Naive thymus-derived CD4-positive, alpha-beta T cell (primary cell): ENCODE measurements around the gene PQBP1. TPM values are rescaled to one million over a fixed set of nuclear protein-coding genes. Genes with fewer than 3 reads are reported as not detected.

Source experiments
- ATAC-seq: fragments of 150-1000 bp; cut with Tn5 transposase; 2 replicates; pipeline ENCODE4 v1.10.0; 2021; ENCODE audit warnings: mild to moderate bottlenecking, moderate library complexity
- CTCF ChIA-PET: fragments of 350-600 bp; sonication (Branson Sonifier 250); formaldehyde crosslinking; loops from one replicate; lab custom pipeline; 2021; ENCODE audit warnings: antibody characterized with exemption; lab: Charles Lee
- POLR2A ChIA-PET: fragments of 350-600 bp; sonication (Branson Sonifier 250); formaldehyde crosslinking; loops from one replicate; lab custom pipeline; 2021; ENCODE audit warnings: antibody characterized with exemption, inconsistent platforms; lab: Charles Lee
- DNase-seq, 9 donors: peaks; one replicate each; pipeline versions ENCODE4 v3.0.0 to v3.0.0-alpha.2; 2020 to 2022; ENCODE audit warnings: mixed read lengths in 1 of 9
- H3K27ac ChIP-seq: one replicate; pipeline ENCODE4 v1.7.0; 2013; ENCODE audit warnings: mild to moderate bottlenecking, low read depth, low read length, moderate library complexity
- H3K27me3 ChIP-seq, 2 donors: one replicate each; pipeline ENCODE4 v1.7.0; 2013; ENCODE audit warnings: low read length in 2 of 2, mild to moderate bottlenecking in 2 of 2, moderate library complexity in 2 of 2; ENCODE audit not compliant: control insufficient read depth in 2 of 2, insufficient read depth in 2 of 2
- H3K36me3 ChIP-seq, 3 experiments: 1 replicate in 2 of 3; 2 replicates in 1 of 3; pipeline ENCODE4 v1.7.0; 2013; ENCODE audit warnings: low read length in 3 of 3, mild to moderate bottlenecking in 3 of 3, moderate library complexity in 1 of 3; ENCODE audit not compliant: insufficient read depth in 3 of 3, control insufficient read depth in 2 of 3
- H3K4me1 ChIP-seq, 2 donors: one replicate each; pipeline ENCODE4 v1.7.0; 2013; ENCODE audit warnings: low read length in 2 of 2, mild to moderate bottlenecking in 2 of 2, moderate library complexity in 1 of 2; ENCODE audit not compliant: control insufficient read depth in 2 of 2, insufficient read depth in 2 of 2
- H3K4me3 ChIP-seq: 2 replicates; pipeline ENCODE4 v1.7.0; 2013; ENCODE audit warnings: mild to moderate bottlenecking, low read length
- H3K9me3 ChIP-seq, 3 experiments: 1 replicate in 2 of 3; 2 replicates in 1 of 3; pipeline ENCODE4 v1.7.0; 2013; ENCODE audit warnings: low read length in 3 of 3; ENCODE audit not compliant: control insufficient read depth in 2 of 3
- H3K27ac Mint-ChIP-seq, 9 donors: one replicate each; pipeline ENCODE4 v1.8.0; 2020 to 2022; ENCODE audit warnings: mixed read lengths in 9 of 9, mild to moderate bottlenecking in 8 of 9, moderate library complexity in 5 of 9, inconsistent platforms in 2 of 9
- H3K27me3 Mint-ChIP-seq, 5 donors: one replicate each; pipeline ENCODE4 v1.8.0; 2021 to 2022; ENCODE audit warnings: mixed read lengths in 5 of 5, mild to moderate bottlenecking in 1 of 5
- H3K36me3 Mint-ChIP-seq, 5 donors: one replicate each; pipeline ENCODE4 v1.8.0; 2020 to 2022; ENCODE audit warnings: mixed read lengths in 5 of 5, mild to moderate bottlenecking in 3 of 5, inconsistent platforms in 1 of 5
- H3K4me1 Mint-ChIP-seq, 7 donors: one replicate each; pipeline ENCODE4 v1.8.0; 2020 to 2022; ENCODE audit warnings: mixed read lengths in 7 of 7, mild to moderate bottlenecking in 3 of 7, inconsistent platforms in 1 of 7
- H3K4me3 Mint-ChIP-seq, 10 donors: one replicate each; pipeline ENCODE4 v1.8.0; 2020 to 2022; ENCODE audit warnings: mild to moderate bottlenecking in 10 of 10, mixed read lengths in 10 of 10, moderate library complexity in 6 of 10, inconsistent platforms in 2 of 10
- H3K9me3 Mint-ChIP-seq, 11 donors: one replicate each; pipeline ENCODE4 v1.8.0; 2020 to 2022; ENCODE audit warnings: mixed read lengths in 11 of 11, mild to moderate bottlenecking in 4 of 11, inconsistent platforms in 1 of 11, moderate library complexity in 1 of 11
- intact Hi-C, 2 donors: fragments of 100-400 bp; cut with micrococcal nuclease; formaldehyde crosslinking; loops; one replicate each; pipeline ENCODE4 v1.15.1; 2023
- polyA plus RNA-seq, 2 donors: library from polyadenylated mRNA; unstranded; fragments of 300-500 nt; fragmentation: Illumina TruSeq; gene quantifications; one replicate each; pipeline ENCODE4 v1.2.3, GENCODE V29; 2021
- total RNA-seq, 6 experiments: library from RNA in 5 of 6; stranded (reverse) in 5 of 6; gene quantifications; 1 replicate in 5 of 6; 2 replicates in 1 of 6; pipeline ENCODE4 v1.2.3 and lab custom pipeline; 2021 to 2026

Gene PQBP1
- total and polyA plus RNA-seq, 7 experiments from 2014 or later, result 64.1 to 125 (median 80.3) TPM

- peaks cover 0 to 5% (median 0%) of the 10 kb centered on the region in 5 donors for H3K27me3 Mint-ChIP-seq
- H3K36me3 Mint-ChIP-seq, result peaks cover 4 to 48% (median 22%) of the 10 kb centered on the region in 5 donors
- Histone ChIP-seq H3K27ac (peak overlapping the region; percentile 95), H3K9me3 (no peaks in the 10 kb centered on the region), H3K36me3 (peaks cover 7 to 42% (median 8%) of the 10 kb centered on the region in 3 experiments), H3K27me3 (no peaks in the 10 kb centered on the region), H3K4me1 (peaks cover 41 to 42% of the 10 kb centered on the region in 2 donors), H3K4me3 (peak overlapping the region; percentile 72)
- peaks cover 17 to 79% (median 41%) of the 10 kb centered on the region in 7 donors for H3K4me1 Mint-ChIP-seq
- intact Hi-C loops, result loop anchor here (1.0 to 5.0 kb wide), 10 partner anchors 9 to 1703 kb away; partner anchors contain the start of genes CDK16 (in 1 of the 2), FTSJ1 (in 1 of the 2), GRIPAP1 (in 1 of the 2) and SLC35A2 (in 1 of the 2)
- peak overlapping the region; percentile 87 to 99 (median 96) for H3K4me3 Mint-ChIP-seq
- ChIA-PET POLR2A (interaction anchor here (0.6 to 15.7 kb wide), 11 partner anchors 8 to 183 kb away, joined by 3 to 432 read pairs (median 4); partner anchors contain the start of genes PQBP1, SLC35A2 and TIMM17B), CTCF (interaction anchor here (0.6 to 2.0 kb wide), 5 partner anchors 17 to 27 kb away, joined by 3 to 14 read pairs (median 6); no protein-coding TSS in a partner anchor)
- peak overlapping the region; percentile 89 to 99 (median 95) for H3K27ac Mint-ChIP-seq
- H3K9me3 Mint-ChIP-seq, result peaks cover 0 to 2% (median 0%) of the 10 kb centered on the region in 11 donors
- ATAC-seq (peak; percentile 11), DNase-seq (peak in 6 of 9 donors; percentile 48 to 75 (median 62))
Measured at GRCh38 chrX:48919947-48920717, 22.4 kb downstream of the PQBP1 start.

DNA sequence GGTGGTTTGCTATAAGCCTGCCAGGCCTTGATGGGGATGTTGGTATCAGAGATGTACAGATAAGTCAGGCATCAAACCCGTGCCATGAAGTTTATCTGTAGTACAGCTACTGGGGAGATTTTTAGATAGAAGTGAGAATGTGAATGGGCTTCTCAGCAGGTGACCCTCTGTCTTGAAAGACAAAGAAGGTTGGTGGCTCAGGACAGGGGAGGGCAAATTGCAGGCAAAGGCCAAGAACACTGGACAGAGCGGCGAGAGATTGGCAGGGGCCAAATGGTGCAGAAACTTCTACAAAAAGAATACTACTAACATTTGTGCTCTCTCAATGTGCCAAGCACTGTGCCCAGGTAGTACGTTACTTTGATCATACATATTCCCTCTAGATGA, 23.0 kb downstream of the PQBP1 start:
- Histone ChIP-seq H3K27me3 (no peaks in the 10 kb centered on the region), H3K36me3 (peaks cover 4 to 42% (median 12%) of the 10 kb centered on the region in 3 experiments), H3K27ac (peak overlapping the region; percentile 95), H3K9me3 (no peaks in the 10 kb centered on the region), H3K4me3 (peak overlapping the region; percentile 72), H3K4me1 (peaks cover 37 to 43% of the 10 kb centered on the region in 2 donors)
- Mint-ChIP-seq H3K27me3 (peaks cover 0 to 5% (median 0%) of the 10 kb centered on the region in 5 donors), H3K4me3 (peak overlapping the region; percentile 87 to 99 (median 96)), H3K36me3 (peaks cover 4 to 46% (median 22%) of the 10 kb centered on the region in 5 donors), H3K4me1 (peaks cover 17 to 79% (median 45%) of the 10 kb centered on the region in 7 donors), H3K9me3 (peaks cover 0 to 2% (median 0%) of the 10 kb centered on the region in 11 donors), H3K27ac (peak overlapping the region; percentile 89 to 99 (median 95))
- CTCF ChIA-PET, result interaction anchor here (0.6 to 2.0 kb wide), 2 partner anchors 16 to 25 kb away, joined by 6 to 14 read pairs; no protein-coding TSS in a partner anchor
- DNase-seq (no peak), ATAC-seq (no peak)
- intact Hi-C loops, result no loop called here
- POLR2A ChIA-PET, result interaction anchor here (0.6 to 15.7 kb wide), 7 partner anchors 9 to 108 kb away, joined by 3 to 432 read pairs (median 4); partner anchors contain the start of gene SLC35A2

GRCh38 chrX:48923771-48924170, 26.0 kb downstream of the PQBP1 start:
- Histone ChIP-seq H3K27ac (peak overlapping the region; percentile 41), H3K27me3 (no peaks in the 10 kb centered on the region), H3K4me1 (peaks cover 30 to 46% of the 10 kb centered on the region in 2 donors), H3K9me3 (no peaks in the 10 kb centered on the region), H3K4me3 (no peak overlapping the region), H3K36me3 (peaks cover 0 to 33% (median 7%) of the 10 kb centered on the region in 3 experiments)
- peaks cover 4 to 25% (median 7%) of the 10 kb centered on the region in 5 donors for H3K36me3 Mint-ChIP-seq
- peaks cover 0 to 2% (median 0%) of the 10 kb centered on the region in 11 donors for H3K9me3 Mint-ChIP-seq
- ChIA-PET CTCF (no interaction called here), POLR2A (interaction anchor here (3.3 to 15.7 kb wide), 2 partner anchors 10 to 18 kb away, joined by 18 to 432 read pairs; no protein-coding TSS in a partner anchor)
- intact Hi-C loops, result no loop called here
- ATAC-seq, result no peak
- no peaks in the 10 kb centered on the region for H3K27me3 Mint-ChIP-seq
- DNase-seq, result no peak
- H3K4me1 Mint-ChIP-seq, result peaks cover 17 to 83% (median 40%) of the 10 kb centered on the region in 7 donors
- H3K4me3 Mint-ChIP-seq, result peak overlapping the region in 5 of 10 donors; percentile 3 to 72 (median 35)
- peak overlapping the region; percentile 38 to 96 (median 88) for H3K27ac Mint-ChIP-seq

GRCh38 chrX:48924270-48924669, 26.5 kb downstream of the PQBP1 start:
- Mint-ChIP-seq H3K36me3 (peaks cover 4 to 25% (median 7%) of the 10 kb centered on the region in 5 donors), H3K27ac (peak overlapping the region; percentile 38 to 96 (median 88)), H3K4me3 (peak overlapping the region in 9 of 10 donors; percentile 3 to 72 (median 38)), H3K27me3 (no peaks in the 10 kb centered on the region), H3K9me3 (no peaks in the 10 kb centered on the region), H3K4me1 (peaks cover 17 to 80% (median 37%) of the 10 kb centered on the region in 7 donors)
- no peak for DNase-seq
- intact Hi-C loops, result no loop called here
- peaks cover 30 to 46% of the 10 kb centered on the region in 2 donors for H3K4me1 ChIP-seq
- H3K9me3 ChIP-seq, result no peaks in the 10 kb centered on the region
- H3K36me3 ChIP-seq, result peaks cover 0 to 32% (median 7%) of the 10 kb centered on the region in 3 experiments
- no peak overlapping the region for H3K4me3 ChIP-seq
- no peak for ATAC-seq
- H3K27me3 ChIP-seq, result no peaks in the 10 kb centered on the region
- POLR2A ChIA-PET, result interaction anchor here (3.3 to 15.7 kb wide), 2 partner anchors 9 to 17 kb away, joined by 18 to 432 read pairs; no protein-coding TSS in a partner anchor
- CTCF ChIA-PET, result no interaction called here
- peak overlapping the region; percentile 41 for H3K27ac ChIP-seq

GRCh38 chrX:48927123-48927522, 29.4 kb downstream of the PQBP1 start:
- Histone ChIP-seq H3K27ac (no peak overlapping the region), H3K27me3 (no peaks in the 10 kb centered on the region), H3K9me3 (no peaks in the 10 kb centered on the region), H3K4me1 (peaks cover 8 to 27% of the 10 kb centered on the region in 2 donors), H3K36me3 (peaks cover 0 to 42% (median 7%) of the 10 kb centered on the region in 3 experiments), H3K4me3 (no peak overlapping the region)
- H3K36me3 Mint-ChIP-seq, result peaks cover 4 to 25% (median 10%) of the 10 kb centered on the region in 5 donors
- peaks cover 6 to 56% (median 21%) of the 10 kb centered on the region in 7 donors for H3K4me1 Mint-ChIP-seq
- H3K4me3 Mint-ChIP-seq, result no peak overlapping the region
- no peak for ATAC-seq
- H3K9me3 Mint-ChIP-seq, result no peaks in the 10 kb centered on the region
- ChIA-PET POLR2A (interaction anchor here (0.5 to 3.4 kb wide), 9 partner anchors 9 to 710 kb away, joined by 3 to 11 read pairs (median 4); partner anchors contain the start of gene PQBP1), CTCF (interaction anchor here (2.7 kb wide), 1 partner anchor 10 kb away, joined by 10 read pairs; no protein-coding TSS in a partner anchor)
- DNase-seq, result no peak
- intact Hi-C loops, result no loop called here
- peak overlapping the region in 1 of 9 donors; percentile 62 for H3K27ac Mint-ChIP-seq
- H3K27me3 Mint-ChIP-seq, result no peaks in the 10 kb centered on the region
